Nephron (organoid): Measurements from ENCODE around the gene POLR3E.
A peak's percentile ranks its signal among the peaks of the same experiment; 100 is the strongest.

Source experiments
- H3K27ac Mint-ChIP-seq, 3 experiments: 2 replicates each; pipeline ENCODE4 v1.8.0; 2020; ENCODE audit warnings: mixed read lengths in 3 of 3, mild to moderate bottlenecking in 2 of 3, moderate library complexity in 1 of 3
- H3K27me3 Mint-ChIP-seq: 2 replicates; pipeline ENCODE4 v1.8.0; 2021; ENCODE audit warnings: low read depth, mild to moderate bottlenecking, moderate library complexity, mixed read lengths
- H3K36me3 Mint-ChIP-seq: 2 replicates; pipeline ENCODE4 v1.8.0; 2020; ENCODE audit warnings: low read depth, mixed read lengths
- H3K4me1 Mint-ChIP-seq: 2 replicates; pipeline ENCODE4 v1.8.0; 2020; ENCODE audit warnings: mixed read lengths
- H3K4me3 Mint-ChIP-seq, 3 experiments: 2 replicates each; pipeline ENCODE4 v1.8.0; 2020; ENCODE audit warnings: mild to moderate bottlenecking in 3 of 3, mixed read lengths in 3 of 3, moderate library complexity in 2 of 3
- H3K9me3 Mint-ChIP-seq: 2 replicates; pipeline ENCODE4 v1.8.0; 2020; ENCODE audit warnings: mixed read lengths
- CTCF ChIP-seq, 3 experiments: fragments of 200-600 bp; sonication (generic); IDR thresholded peaks; one replicate each; pipeline ENCODE4 v1.5.0; 2021; ENCODE audit warnings: antibody characterized with exemption in 3 of 3; ENCODE audit not compliant: unreplicated experiment in 3 of 3

POLR3E gene

GRCh38 chr16:22297114-22297870 lies at the start of gene POLR3E:
POLR3E (plus strand) TSS chr16:22297409; CDS start chr16:22302969, 5,560 bp downstream.
- Mint-ChIP-seq H3K27ac (peak within 1 kb of the TSS; percentile 96), H3K27me3 (peaks cover 9% of the 10 kb centered on the region), H3K4me3 (peak within 1 kb of the TSS; percentile 95 to 99 (median 97)), H3K36me3 (peaks cover 4% of the 10 kb centered on the region), H3K9me3 (no peaks in the 10 kb centered on the region), H3K4me1 (peaks cover 29% of the 10 kb centered on the region)
- peak; percentile 82 to 95 (median 85) for TF ChIP-seq CTCF (IDR thresholded peaks at IDR 0.05; ENCODE audit: unreplicated experiment in 3 of 3)

- H3K27ac Mint-ChIP-seq, result no peak overlapping the region
- no peak for TF ChIP-seq CTCF (IDR thresholded peaks at IDR 0.05; ENCODE audit: unreplicated experiment in 3 of 3)
- H3K27me3 Mint-ChIP-seq, result no peaks in the 10 kb centered on the region
- peaks cover 46% of the 10 kb centered on the region for H3K36me3 Mint-ChIP-seq
- no peak overlapping the region for H3K4me3 Mint-ChIP-seq
- no peaks in the 10 kb centered on the region for H3K4me1 Mint-ChIP-seq
- peaks cover 3% of the 10 kb centered on the region for H3K9me3 Mint-ChIP-seq
Observed at GRCh38 chr16:22250522-22250921, 46.7 kb upstream of the POLR3E start.

- Mint-ChIP-seq H3K4me3 (no peak overlapping the region), H3K27ac (no peak overlapping the region), H3K4me1 (no peaks in the 10 kb centered on the region), H3K9me3 (peaks cover 3% of the 10 kb centered on the region), H3K36me3 (peaks cover 50% of the 10 kb centered on the region), H3K27me3 (no peaks in the 10 kb centered on the region)
- TF ChIP-seq CTCF (IDR thresholded peaks at IDR 0.05; ENCODE audit: unreplicated experiment in 3 of 3), result no peak
Observed at GRCh38 chr16:22252317-22252716, 44.9 kb upstream of the POLR3E start.

DNA sequence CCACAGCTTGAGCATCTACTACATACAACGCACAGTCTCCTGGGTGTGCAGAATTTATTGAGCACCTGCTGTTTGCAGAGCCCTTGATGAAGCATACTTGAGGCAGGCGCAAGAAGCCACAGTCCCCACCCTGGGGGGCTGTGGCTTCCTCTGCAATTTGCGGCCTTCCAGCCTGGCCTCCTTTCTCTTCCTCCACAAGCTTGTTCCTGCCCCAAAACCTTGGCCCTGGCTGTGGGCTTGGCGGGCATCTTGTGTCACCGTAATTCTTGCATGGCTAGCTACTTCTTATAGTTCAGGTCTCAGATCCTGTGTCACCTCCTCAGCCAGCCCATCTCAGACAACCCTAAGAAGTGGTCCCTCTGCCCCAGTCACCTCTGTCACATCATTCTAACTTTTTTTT lies 43.9 kb upstream of the POLR3E start:
- Mint-ChIP-seq H3K36me3 (peaks cover 58% of the 10 kb centered on the region), H3K27ac (no peak overlapping the region), H3K27me3 (no peaks in the 10 kb centered on the region), H3K9me3 (peaks cover 3% of the 10 kb centered on the region), H3K4me3 (no peak overlapping the region), H3K4me1 (no peaks in the 10 kb centered on the region)
- no peak for TF ChIP-seq CTCF (IDR thresholded peaks at IDR 0.05; ENCODE audit: unreplicated experiment in 3 of 3)

GRCh38 chr16:22255335-22255734 lies 41.9 kb upstream of the POLR3E start:
- TF ChIP-seq CTCF (IDR thresholded peaks at IDR 0.05; ENCODE audit: unreplicated experiment in 3 of 3), result no peak
- H3K4me1 Mint-ChIP-seq, result no peaks in the 10 kb centered on the region
- H3K27me3 Mint-ChIP-seq, result no peaks in the 10 kb centered on the region
- no peak overlapping the region for H3K27ac Mint-ChIP-seq
- no peak overlapping the region for H3K4me3 Mint-ChIP-seq
- H3K36me3 Mint-ChIP-seq, result peaks cover 72% of the 10 kb centered on the region
- H3K9me3 Mint-ChIP-seq, result peaks cover 5% of the 10 kb centered on the region

GRCh38 chr16:22257440-22257839 lies 39.8 kb upstream of the POLR3E start:
- TF ChIP-seq CTCF (IDR thresholded peaks at IDR 0.05; ENCODE audit: unreplicated experiment in 3 of 3), result no peak
- Mint-ChIP-seq H3K9me3 (peaks cover 5% of the 10 kb centered on the region), H3K4me1 (no peaks in the 10 kb centered on the region), H3K4me3 (no peak overlapping the region), H3K27me3 (no peaks in the 10 kb centered on the region), H3K27ac (no peak overlapping the region), H3K36me3 (peaks cover 74% of the 10 kb centered on the region)
